SK-N-SH (cell line): ENCODE measurements around the gene RIC8B. TPM values are rescaled to one million over a fixed set of nuclear protein-coding genes. Genes with fewer than 3 reads are reported as not detected.

Experiments
- CTCF ChIA-PET: fragments of 300-600, 350-600 bp; formaldehyde crosslinking; extraction: SDS; loops from one replicate; lab custom pipeline; 2021; lab: Yijun Ruan, JAX
- POLR2A ChIA-PET: fragments of 350-600 bp; sonication (Branson Sonifier 250); formaldehyde crosslinking; extraction: SDS; loops from one replicate; lab custom pipeline; 2020; ENCODE audit warnings: antibody characterized with exemption, inconsistent platforms; lab: Yijun Ruan, JAX
- DNase-seq: peaks from one replicate; pipeline ENCODE4 v3.0.0; 2012
- H2AFZ ChIP-seq: fragments of 200-600 bp; sonication (generic); 2 replicates; pipeline ENCODE4 v1.8.1; 2016; ENCODE audit warnings: antibody characterized with exemption, mild to moderate bottlenecking, low read depth
- H3F3A ChIP-seq: fragments of 200-600 bp; sonication (generic); replicated peaks from 2 replicates; pipeline ENCODE3; 2016; ENCODE audit warnings: antibody characterized with exemption, mild to moderate bottlenecking; ENCODE audit not compliant: insufficient read depth
- H3K27ac ChIP-seq, 2 experiments: fragments of 200-500 bp in 1 of 2; fragments of 200-600 bp in 1 of 2; sonication (Bioruptor generic) in 1 of 2; sonication (generic), shearing (Covaris generic) in 1 of 2; 2 replicates each; pipeline versions ENCODE4 v1.5.1 to v1.6.1; 2014 to 2016; ENCODE audit warnings: low read depth in 2 of 2, inconsistent platforms in 1 of 2, low read length in 1 of 2, mild to moderate bottlenecking in 1 of 2, mixed read lengths in 1 of 2
- H3K27me3 ChIP-seq: fragments of 200-600 bp; sonication (generic), shearing (Covaris generic); 2 replicates; pipeline ENCODE4 v1.6.1; 2016; ENCODE audit warnings: mixed run types; ENCODE audit not compliant: insufficient read depth
- H3K36me3 ChIP-seq, 2 experiments: fragments of 200-500 bp in 1 of 2; fragments of 200-600 bp in 1 of 2; sonication (Bioruptor generic) in 1 of 2; sonication (generic) in 1 of 2; replicated peaks in 1 of 2; 2 replicates each; pipeline versions ENCODE3 to v1.5.1; 2014 to 2016; ENCODE audit warnings: low read length in 1 of 2, mild to moderate bottlenecking in 1 of 2; ENCODE audit not compliant: insufficient read depth in 2 of 2, control insufficient read depth in 1 of 2
- H3K4me1 ChIP-seq, 2 experiments: fragments of 200-500 bp in 1 of 2; fragments of 200-600 bp in 1 of 2; sonication (Bioruptor generic) in 1 of 2; sonication (generic), shearing (Covaris generic) in 1 of 2; 2 replicates each; pipeline versions ENCODE4 v1.5.1 to v1.6.1; 2014 to 2016; ENCODE audit warnings: low read depth in 1 of 2, low read length in 1 of 2, mixed run types in 1 of 2; ENCODE audit not compliant: insufficient read depth in 2 of 2, control insufficient read depth in 1 of 2
- H3K4me2 ChIP-seq: fragments of 200-600 bp; sonication (generic), shearing (Covaris generic); 2 replicates; pipeline ENCODE4 v1.6.1; 2017; ENCODE audit warnings: mixed run types
- H3K4me3 ChIP-seq, 2 experiments: fragments of 200-500 bp in 1 of 2; fragments of 200-600 bp in 1 of 2; sonication (Bioruptor generic) in 1 of 2; sonication (generic), shearing (Covaris generic) in 1 of 2; 2 replicates each; pipeline versions ENCODE4 v1.5.1 to v1.8.1; 2014 to 2016; ENCODE audit warnings: low read depth in 2 of 2, inconsistent platforms in 1 of 2, low read length in 1 of 2, mild to moderate bottlenecking in 1 of 2, mixed read lengths in 1 of 2, moderate library complexity in 1 of 2
- H3K79me2 ChIP-seq: fragments of 200-600 bp; sonication (generic); 2 replicates; pipeline ENCODE4 v1.8.1; 2017; ENCODE audit warnings: mild to moderate bottlenecking; ENCODE audit not compliant: insufficient read depth
- H3K9ac ChIP-seq: fragments of 200-600 bp; sonication (generic); 2 replicates; pipeline ENCODE4 v1.6.1; 2017; ENCODE audit warnings: mixed run types
- H3K9me2 ChIP-seq: fragments of 200-600 bp; sonication (generic); 2 replicates; pipeline ENCODE4 v1.6.1; 2017; ENCODE audit warnings: mixed run types
- H3K9me3 ChIP-seq: fragments of 200-600 bp; sonication (generic); 2 replicates; pipeline ENCODE4 v1.6.1; 2017; ENCODE audit warnings: mixed run types, mild to moderate bottlenecking, moderate library complexity
- H4K20me1 ChIP-seq: fragments of 200-600 bp; sonication (generic); 2 replicates; pipeline ENCODE4 v1.6.1; 2017; ENCODE audit warnings: mild to moderate bottlenecking, mixed run types; ENCODE audit not compliant: insufficient read depth
- CHD2 ChIP-seq: fragments of 150-350 bp; IDR thresholded peaks from 2 replicates; pipeline ENCODE4 v1.6.1; 2018; ENCODE audit warnings: low read length; ENCODE audit not compliant: partially characterized antibody
- EP300 ChIP-seq, 2 experiments: IDR thresholded peaks; 2 replicates each; pipeline versions ENCODE4 v1.4.0 to v1.6.1; 2012; ENCODE audit warnings: borderline replicate concordance in 1 of 2, low read depth in 1 of 2, low read length in 1 of 2
- FOSL2 ChIP-seq: IDR thresholded peaks from 2 replicates; pipeline ENCODE4 v1.4.0; 2012; ENCODE audit warnings: low read depth, mild to moderate bottlenecking, moderate library complexity, borderline replicate concordance
- GABPA ChIP-seq: IDR thresholded peaks from 2 replicates; pipeline ENCODE4 v1.4.0; 2012; ENCODE audit warnings: low read depth, mild to moderate bottlenecking
- GATA2 ChIP-seq: sonication (generic); formaldehyde crosslinking; IDR thresholded peaks from 2 replicates; pipeline ENCODE4 v1.5.0; 2020; ENCODE audit warnings: mild to moderate bottlenecking, missing genetic modification reagents
- JUND ChIP-seq: IDR thresholded peaks from 2 replicates; pipeline ENCODE4 v1.4.0; 2012
- POLR2AphosphoS5 ChIP-seq: IDR thresholded peaks from 2 replicates; pipeline ENCODE4 v1.6.1; 2012; ENCODE audit warnings: low read depth, low read length
- RAD21 ChIP-seq: IDR thresholded peaks from 2 replicates; pipeline ENCODE4 v1.6.1; 2012; ENCODE audit warnings: mild to moderate bottlenecking, low read length
- RFX5 ChIP-seq: IDR thresholded peaks from 2 replicates; pipeline ENCODE4 v1.6.1; 2012; ENCODE audit warnings: mild to moderate bottlenecking, improper control_type of control experiment, low read length
- SIN3A ChIP-seq: IDR thresholded peaks from 2 replicates; pipeline ENCODE4 v1.6.1; 2012; ENCODE audit warnings: low read depth, mild to moderate bottlenecking, low read length, moderate library complexity, borderline replicate concordance
- TAF1 ChIP-seq: IDR thresholded peaks from 2 replicates; pipeline ENCODE4 v1.6.1; 2012; ENCODE audit warnings: low read depth, mild to moderate bottlenecking, low read length, moderate library complexity, borderline replicate concordance
- TCF12 ChIP-seq: IDR thresholded peaks from 2 replicates; pipeline ENCODE4 v1.4.0; 2012
- YY1 ChIP-seq: IDR thresholded peaks from 2 replicates; pipeline ENCODE4 v1.4.0; 2012; ENCODE audit warnings: low read depth, mild to moderate bottlenecking
- WGBS: methylation state at CpG from one replicate; pipeline ENCODE4 v1.1.6; 2017; ENCODE audit warnings: low lambda C conversion rate; 5-methylcytosine and 5-hydroxymethylcytosine counted together
- polyA plus RNA-seq, 3 experiments: library from polyadenylated mRNA; depleted of rRNA; stranded (reverse); fragments of >200 nt; gene quantifications; 2 replicates each; pipeline ENCODE4 v1.2.3, GENCODE V29; 2012
- TF ChIP-seq, protein P1 (sequence below): IDR thresholded peaks from 2 replicates; pipeline ENCODE4 v1.4.0; 2012; ENCODE audit warnings: low read depth, borderline replicate concordance
- TF ChIP-seq, protein P2 (sequence below): IDR thresholded peaks from 2 replicates; pipeline ENCODE4 v1.6.1; 2012; ENCODE audit warnings: mild to moderate bottlenecking, low read depth, low read length, moderate library complexity
- TF ChIP-seq, protein P3 (sequence below): IDR thresholded peaks from 2 replicates; pipeline ENCODE4; 2012
- TF ChIP-seq, protein P4 (sequence below): fragments of 150-350 bp; IDR thresholded peaks from 2 replicates; pipeline ENCODE4 v1.6.1; 2016; ENCODE audit warnings: mild to moderate bottlenecking, low read depth, low read length
- TF ChIP-seq, protein P5 (sequence below): fragments of 200-600 bp; sonication (generic); IDR thresholded peaks from 2 replicates; pipeline ENCODE4 v1.6.1; 2017; ENCODE audit warnings: antibody characterized with exemption, mild to moderate bottlenecking, moderate library complexity

RIC8B gene
- polyA plus RNA-seq, 1 of the 3 experiments (the other 2 are of a cell fraction), result 6.2 TPM

DNA sequence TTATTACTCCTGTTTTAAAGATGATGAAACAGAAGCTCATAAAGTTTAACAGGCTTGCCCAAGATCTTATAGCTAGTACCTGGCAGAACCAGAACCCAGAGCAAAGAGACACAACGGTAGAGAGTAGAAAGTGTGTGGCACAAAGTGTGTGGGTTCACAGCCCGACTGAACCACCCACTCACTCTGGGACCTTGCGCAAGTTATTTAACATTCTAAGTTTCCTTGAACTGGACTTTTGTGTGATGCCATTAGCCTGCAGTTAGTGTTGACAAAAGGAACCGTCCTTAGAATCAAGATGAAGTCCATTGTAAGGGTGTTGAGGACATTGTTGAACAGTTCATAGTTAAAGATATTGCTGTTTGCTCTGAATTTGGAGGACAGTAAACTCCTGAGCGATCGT is 29.9 kb upstream of the RIC8B start:
- Histone ChIP-seq H3F3A (no peaks in the 10 kb centered on the region), H3K36me3 (no peaks in the 10 kb centered on the region), H3K4me2 (no peak overlapping the region), H3K4me1 (no peaks in the 10 kb centered on the region), H4K20me1 (no peaks in the 10 kb centered on the region), H3K4me3 (no peak overlapping the region), H3K27ac (no peak overlapping the region), H3K9me2 (no peaks in the 10 kb centered on the region), H2AFZ (no peak overlapping the region), H3K9me3 (no peaks in the 10 kb centered on the region), H3K79me2 (no peaks in the 10 kb centered on the region), H3K9ac (no peak overlapping the region), H3K27me3 (no peaks in the 10 kb centered on the region)
- no peak for DNase-seq
- ChIA-PET CTCF (interaction anchor here (0.7 kb wide), 1 partner anchor 14 kb away, joined by 3 read pairs; no protein-coding TSS in a partner anchor), POLR2A (no interaction called here)
- 68% methylated on average over 6 of the region's 6 CpGs for WGBS
- TF ChIP-seq RFX5 (no peak), CHD2 (no peak), POLR2AphosphoS5 (no peak), FOSL2 (no peak), EP300 (IDR thresholded peaks at IDR 0.05; ENCODE audit: borderline replicate concordance in 1 of 2, low read depth in 1 of 2, low read length in 1 of 2) (no peak), YY1 (no peak), JUND (no peak), GABPA (no peak), TAF1 (no peak), GATA2 (CRISPR knock-in tag) (no peak), SIN3A (no peak), TCF12 (no peak), RAD21 (no peak)
- TF ChIP-seq, protein P1, sequence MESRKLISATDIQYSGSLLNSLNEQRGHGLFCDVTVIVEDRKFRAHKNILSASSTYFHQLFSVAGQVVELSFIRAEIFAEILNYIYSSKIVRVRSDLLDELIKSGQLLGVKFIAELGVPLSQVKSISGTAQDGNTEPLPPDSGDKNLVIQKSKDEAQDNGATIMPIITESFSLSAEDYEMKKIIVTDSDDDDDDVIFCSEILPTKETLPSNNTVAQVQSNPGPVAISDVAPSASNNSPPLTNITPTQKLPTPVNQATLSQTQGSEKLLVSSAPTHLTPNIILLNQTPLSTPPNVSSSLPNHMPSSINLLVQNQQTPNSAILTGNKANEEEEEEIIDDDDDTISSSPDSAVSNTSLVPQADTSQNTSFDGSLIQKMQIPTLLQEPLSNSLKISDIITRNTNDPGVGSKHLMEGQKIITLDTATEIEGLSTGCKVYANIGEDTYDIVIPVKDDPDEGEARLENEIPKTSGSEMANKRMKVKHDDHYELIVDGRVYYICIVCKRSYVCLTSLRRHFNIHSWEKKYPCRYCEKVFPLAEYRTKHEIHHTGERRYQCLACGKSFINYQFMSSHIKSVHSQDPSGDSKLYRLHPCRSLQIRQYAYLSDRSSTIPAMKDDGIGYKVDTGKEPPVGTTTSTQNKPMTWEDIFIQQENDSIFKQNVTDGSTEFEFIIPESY, result no peak
- TF ChIP-seq, protein P2, sequence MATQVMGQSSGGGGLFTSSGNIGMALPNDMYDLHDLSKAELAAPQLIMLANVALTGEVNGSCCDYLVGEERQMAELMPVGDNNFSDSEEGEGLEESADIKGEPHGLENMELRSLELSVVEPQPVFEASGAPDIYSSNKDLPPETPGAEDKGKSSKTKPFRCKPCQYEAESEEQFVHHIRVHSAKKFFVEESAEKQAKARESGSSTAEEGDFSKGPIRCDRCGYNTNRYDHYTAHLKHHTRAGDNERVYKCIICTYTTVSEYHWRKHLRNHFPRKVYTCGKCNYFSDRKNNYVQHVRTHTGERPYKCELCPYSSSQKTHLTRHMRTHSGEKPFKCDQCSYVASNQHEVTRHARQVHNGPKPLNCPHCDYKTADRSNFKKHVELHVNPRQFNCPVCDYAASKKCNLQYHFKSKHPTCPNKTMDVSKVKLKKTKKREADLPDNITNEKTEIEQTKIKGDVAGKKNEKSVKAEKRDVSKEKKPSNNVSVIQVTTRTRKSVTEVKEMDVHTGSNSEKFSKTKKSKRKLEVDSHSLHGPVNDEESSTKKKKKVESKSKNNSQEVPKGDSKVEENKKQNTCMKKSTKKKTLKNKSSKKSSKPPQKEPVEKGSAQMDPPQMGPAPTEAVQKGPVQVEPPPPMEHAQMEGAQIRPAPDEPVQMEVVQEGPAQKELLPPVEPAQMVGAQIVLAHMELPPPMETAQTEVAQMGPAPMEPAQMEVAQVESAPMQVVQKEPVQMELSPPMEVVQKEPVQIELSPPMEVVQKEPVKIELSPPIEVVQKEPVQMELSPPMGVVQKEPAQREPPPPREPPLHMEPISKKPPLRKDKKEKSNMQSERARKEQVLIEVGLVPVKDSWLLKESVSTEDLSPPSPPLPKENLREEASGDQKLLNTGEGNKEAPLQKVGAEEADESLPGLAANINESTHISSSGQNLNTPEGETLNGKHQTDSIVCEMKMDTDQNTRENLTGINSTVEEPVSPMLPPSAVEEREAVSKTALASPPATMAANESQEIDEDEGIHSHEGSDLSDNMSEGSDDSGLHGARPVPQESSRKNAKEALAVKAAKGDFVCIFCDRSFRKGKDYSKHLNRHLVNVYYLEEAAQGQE, result no peak
- TF ChIP-seq, protein P3, sequence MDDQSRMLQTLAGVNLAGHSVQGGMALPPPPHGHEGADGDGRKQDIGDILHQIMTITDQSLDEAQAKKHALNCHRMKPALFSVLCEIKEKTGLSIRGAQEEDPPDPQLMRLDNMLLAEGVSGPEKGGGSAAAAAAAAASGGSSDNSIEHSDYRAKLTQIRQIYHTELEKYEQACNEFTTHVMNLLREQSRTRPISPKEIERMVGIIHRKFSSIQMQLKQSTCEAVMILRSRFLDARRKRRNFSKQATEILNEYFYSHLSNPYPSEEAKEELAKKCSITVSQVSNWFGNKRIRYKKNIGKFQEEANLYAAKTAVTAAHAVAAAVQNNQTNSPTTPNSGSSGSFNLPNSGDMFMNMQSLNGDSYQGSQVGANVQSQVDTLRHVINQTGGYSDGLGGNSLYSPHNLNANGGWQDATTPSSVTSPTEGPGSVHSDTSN, result no peak
- TF ChIP-seq, protein P4, sequence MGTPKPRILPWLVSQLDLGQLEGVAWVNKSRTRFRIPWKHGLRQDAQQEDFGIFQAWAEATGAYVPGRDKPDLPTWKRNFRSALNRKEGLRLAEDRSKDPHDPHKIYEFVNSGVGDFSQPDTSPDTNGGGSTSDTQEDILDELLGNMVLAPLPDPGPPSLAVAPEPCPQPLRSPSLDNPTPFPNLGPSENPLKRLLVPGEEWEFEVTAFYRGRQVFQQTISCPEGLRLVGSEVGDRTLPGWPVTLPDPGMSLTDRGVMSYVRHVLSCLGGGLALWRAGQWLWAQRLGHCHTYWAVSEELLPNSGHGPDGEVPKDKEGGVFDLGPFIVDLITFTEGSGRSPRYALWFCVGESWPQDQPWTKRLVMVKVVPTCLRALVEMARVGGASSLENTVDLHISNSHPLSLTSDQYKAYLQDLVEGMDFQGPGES, result no peak
- TF ChIP-seq, protein P5, sequence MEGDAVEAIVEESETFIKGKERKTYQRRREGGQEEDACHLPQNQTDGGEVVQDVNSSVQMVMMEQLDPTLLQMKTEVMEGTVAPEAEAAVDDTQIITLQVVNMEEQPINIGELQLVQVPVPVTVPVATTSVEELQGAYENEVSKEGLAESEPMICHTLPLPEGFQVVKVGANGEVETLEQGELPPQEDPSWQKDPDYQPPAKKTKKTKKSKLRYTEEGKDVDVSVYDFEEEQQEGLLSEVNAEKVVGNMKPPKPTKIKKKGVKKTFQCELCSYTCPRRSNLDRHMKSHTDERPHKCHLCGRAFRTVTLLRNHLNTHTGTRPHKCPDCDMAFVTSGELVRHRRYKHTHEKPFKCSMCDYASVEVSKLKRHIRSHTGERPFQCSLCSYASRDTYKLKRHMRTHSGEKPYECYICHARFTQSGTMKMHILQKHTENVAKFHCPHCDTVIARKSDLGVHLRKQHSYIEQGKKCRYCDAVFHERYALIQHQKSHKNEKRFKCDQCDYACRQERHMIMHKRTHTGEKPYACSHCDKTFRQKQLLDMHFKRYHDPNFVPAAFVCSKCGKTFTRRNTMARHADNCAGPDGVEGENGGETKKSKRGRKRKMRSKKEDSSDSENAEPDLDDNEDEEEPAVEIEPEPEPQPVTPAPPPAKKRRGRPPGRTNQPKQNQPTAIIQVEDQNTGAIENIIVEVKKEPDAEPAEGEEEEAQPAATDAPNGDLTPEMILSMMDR, result no peak
